Measurements from ENCODE around the gene PFDN1.

Gene PFDN1

DNA sequence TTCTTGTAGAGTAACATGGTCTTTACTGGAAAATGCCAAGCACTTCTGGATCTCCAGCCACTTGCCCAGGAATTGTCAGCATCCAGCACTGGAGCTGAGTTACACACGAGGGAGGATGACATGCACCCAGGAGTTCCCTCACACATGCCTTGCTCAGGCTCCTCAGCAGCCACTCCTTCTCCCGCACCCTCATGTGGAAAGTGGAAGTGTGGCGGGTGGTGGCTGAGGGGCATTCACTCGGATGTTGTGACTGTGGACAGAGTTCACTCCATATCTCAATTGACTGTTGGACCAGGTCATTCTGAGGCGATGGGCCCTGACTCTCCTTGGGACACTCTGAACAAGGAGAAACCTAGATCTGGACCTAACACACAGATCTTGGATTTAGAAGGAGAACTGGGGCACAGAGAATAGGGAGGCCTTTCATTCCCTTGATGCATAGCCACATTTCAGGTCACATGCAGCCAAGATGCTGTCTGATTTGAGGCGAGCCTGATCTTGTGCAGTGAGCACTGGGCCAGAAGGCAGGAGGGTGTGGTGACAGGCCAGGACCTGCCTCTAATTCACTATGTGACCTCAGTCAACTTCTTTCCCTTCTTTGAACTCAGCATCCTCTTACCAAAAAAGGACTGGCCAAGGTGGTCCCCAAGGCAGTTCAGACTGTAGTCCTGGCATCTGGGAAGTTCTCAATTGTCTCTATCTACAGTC lies 65.9 kb downstream of the PFDN1 start:
- DNase-seq: no peak

- no peak for DNase-seq
Measured at GRCh38 chr5:140235791-140236551, 66.9 kb downstream of the PFDN1 start.

- no peak for DNase-seq
Measured at GRCh38 chr5:140234377-140234989, 68.4 kb downstream of the PFDN1 start.

DNA sequence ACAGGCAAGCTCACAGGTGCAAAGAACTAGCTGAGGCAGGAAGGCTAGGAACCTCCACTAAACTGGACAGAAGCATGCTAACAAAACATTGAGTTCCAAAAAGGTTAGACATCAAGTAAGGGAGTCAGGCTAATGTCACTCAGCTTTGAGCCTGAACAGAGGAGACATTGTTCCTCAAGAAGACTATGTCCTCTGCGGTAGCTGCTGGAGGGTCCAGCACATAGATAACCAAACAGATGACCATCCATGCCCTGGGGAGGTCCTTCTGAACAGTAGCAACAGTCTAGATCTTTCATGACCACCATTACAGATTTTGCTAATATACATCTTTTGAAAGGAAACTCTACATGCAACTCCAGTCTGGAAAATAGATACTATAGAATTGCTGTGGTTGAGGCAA lies 70.2 kb downstream of the PFDN1 start:
- no peak for DNase-seq

- no peak for DNase-seq
Measured at GRCh38 chr5:140230373-140230772, 72.5 kb downstream of the PFDN1 start.

DNA sequence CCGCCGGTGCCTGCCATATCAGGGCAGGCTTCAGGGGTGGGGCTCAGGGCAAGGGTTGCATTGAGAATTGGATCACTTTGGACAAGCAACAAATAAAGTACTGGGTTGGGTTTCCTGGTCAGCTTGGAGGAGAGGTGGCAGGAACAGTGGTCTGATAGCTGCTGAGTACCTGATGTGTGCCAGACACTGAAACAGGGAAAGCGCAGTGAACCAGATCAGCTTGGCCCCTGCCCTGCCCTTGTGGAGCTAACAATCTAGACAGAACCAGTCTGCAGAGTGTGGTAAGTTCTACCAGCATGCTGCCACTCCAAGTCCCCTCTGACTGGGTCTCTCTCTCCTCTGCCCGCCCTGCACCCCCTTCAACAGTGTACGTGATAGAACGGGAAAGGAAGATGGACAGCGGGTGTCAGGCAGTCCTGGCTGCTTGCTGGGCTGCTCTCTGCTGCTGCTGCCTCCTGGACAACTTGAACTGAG lies 74.5 kb downstream of the PFDN1 start:
- no peak for DNase-seq

DNA sequence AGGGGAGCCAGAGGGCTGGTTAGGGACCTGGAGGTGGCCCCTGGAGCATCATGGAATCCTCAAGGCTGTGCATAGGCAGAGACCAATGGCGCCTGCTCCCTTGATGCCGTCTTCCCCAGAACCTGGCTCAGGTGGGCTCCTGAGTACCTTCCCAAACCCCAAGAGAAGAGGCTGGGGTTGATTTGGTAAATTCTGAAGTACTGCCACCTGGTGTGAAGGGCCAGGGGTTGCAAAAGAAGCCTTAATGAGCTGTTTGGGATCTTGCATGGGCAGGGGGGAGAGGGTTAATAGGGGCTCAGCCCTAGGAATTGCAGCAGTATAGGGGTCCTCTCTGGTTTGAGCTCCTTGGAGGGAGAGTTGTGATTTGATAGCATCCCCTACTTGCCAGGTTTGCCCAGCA lies 75.9 kb downstream of the PFDN1 start:
- no peak for DNase-seq

DNA sequence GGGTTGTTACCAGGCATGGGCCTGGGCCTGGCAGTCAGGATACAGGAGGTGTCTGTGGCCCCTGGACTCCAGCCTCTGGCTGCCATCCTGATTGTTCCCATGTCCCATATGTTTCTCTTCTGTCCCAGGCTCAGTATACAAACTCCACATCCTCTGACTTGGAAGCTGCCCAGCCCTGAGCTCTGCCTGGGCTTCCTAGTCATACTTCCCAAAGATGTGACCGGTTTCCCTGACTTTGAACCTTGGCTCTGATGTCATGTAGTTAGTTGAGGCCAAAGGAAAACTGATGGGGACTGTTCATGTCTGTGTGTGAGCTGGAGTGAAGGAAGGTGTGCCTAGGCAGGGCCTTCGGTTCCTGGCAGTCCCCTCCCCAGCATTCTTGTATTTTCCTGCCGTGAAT lies 77.5 kb downstream of the PFDN1 start:
- DNase-seq: no peak

DNA sequence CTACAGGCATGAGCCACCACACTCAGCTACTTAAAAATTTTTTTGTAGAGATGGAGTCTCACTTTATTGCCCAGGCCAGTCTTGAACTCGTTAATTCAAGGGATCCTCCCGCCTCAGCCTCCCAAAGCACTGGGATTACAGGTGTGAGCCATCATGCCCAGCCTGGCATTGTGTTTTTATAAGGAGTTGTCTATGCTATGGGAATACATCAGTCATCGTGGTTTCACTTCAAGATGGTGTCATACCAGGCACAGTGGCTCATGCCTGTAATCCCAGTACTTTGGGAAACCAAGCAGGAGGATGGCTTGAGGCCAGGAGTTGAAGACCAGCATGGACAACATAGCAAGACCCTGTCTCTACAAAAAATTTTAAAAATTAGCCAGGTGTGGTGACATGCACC lies 78.2 kb downstream of the PFDN1 start:
- no peak for DNase-seq

GRCh38 chr5:140223567-140223966 lies 79.3 kb downstream of the PFDN1 start:
- no peak for DNase-seq

GRCh38 chr5:140222416-140222815 lies 80.5 kb downstream of the PFDN1 start:
- DNase-seq: no peak

GRCh38 chr5:140221697-140222223 lies 81.1 kb downstream of the PFDN1 start:
- no peak for DNase-seq

GRCh38 chr5:140220698-140221064 lies 82.2 kb downstream of the PFDN1 start:
- no peak for DNase-seq

GRCh38 chr5:140220032-140220697 lies 82.7 kb downstream of the PFDN1 start:
- DNase-seq: no peak

GRCh38 chr5:140219068-140219991 lies 83.6 kb downstream of the PFDN1 start:
- DNase-seq: no peak

GRCh38 chr5:140217299-140218026 lies 85.4 kb downstream of the PFDN1 start:
- no peak for DNase-seq

GRCh38 chr5:140216478-140217074 lies 86.3 kb downstream of the PFDN1 start:
- DNase-seq: no peak

- no peak for DNase-seq
Measured at GRCh38 chr5:140215276-140215675, 87.6 kb downstream of the PFDN1 start.

DNA sequence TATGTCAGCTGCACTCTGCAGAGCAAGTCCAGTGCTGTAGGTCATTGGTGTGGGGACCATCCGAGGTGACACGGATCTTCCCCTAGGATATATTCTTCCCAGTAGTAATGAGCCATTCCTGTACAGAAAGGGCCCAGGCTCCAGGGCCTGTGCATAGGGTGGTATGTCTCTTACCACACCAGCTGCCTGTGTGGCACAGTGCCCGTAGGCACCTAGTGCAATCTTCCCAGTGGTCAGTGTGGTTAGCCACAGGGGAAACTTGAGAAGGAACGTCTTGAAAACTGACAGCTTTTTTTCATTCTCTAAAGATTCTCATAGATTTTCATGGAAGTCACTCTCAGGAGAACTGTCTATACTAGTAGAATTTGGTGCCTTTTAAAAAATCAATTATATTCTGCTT lies 88.1 kb downstream of the PFDN1 start:
- no peak for DNase-seq

DNA sequence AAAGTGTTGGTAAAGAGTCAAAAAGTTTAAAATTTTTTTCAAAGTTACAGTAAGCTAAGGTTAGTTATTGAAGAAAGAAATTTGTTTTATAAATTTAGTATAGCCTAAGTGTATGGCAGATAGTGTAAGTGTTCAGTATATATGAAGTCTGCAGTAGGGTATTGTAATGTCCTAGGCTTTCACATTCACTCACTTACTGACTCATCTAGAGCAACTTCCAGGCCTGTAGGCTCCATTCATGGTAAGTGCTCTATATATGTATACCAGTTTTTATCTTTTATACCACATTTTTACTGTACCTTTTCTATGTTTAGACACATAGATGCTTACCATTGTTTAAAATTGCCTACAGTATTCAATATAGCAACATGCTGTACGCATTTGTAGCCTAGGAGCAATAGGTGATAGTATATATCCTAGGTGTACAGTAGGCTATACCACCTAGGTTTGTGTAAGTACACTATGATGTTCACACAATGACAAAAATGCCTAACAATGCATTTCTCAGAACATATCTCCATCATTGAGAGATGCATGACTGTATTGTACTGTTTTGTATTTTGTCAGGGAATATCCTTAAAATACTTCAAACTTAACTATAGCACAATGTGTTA lies 89.4 kb downstream of the PFDN1 start:
- no peak for DNase-seq

GRCh38 chr5:140208065-140208464 lies 94.8 kb downstream of the PFDN1 start:
- no peak for DNase-seq
